Mucosa of stomach (tissue), 1 donor: ENCODE results near the gene CNTNAP2.
"Not testable (repeated sequence)": the region's sequence is repeated elsewhere in the genome, so short reads cannot be mapped to it uniquely, and the experiment has no call there.

Experiments
- H3K27me3 ChIP-seq: one replicate; pipeline ENCODE4 v1.7.0; 2013; ENCODE audit warnings: mild to moderate bottlenecking, low read length; ENCODE audit not compliant: control insufficient read depth, insufficient read depth
- H3K36me3 ChIP-seq: one replicate; pipeline ENCODE4 v1.7.0; 2013; ENCODE audit warnings: low read length; ENCODE audit not compliant: control insufficient read depth, insufficient read depth
- H3K4me1 ChIP-seq: one replicate; pipeline ENCODE4 v1.7.0; 2013; ENCODE audit warnings: mild to moderate bottlenecking, low read length; ENCODE audit not compliant: control insufficient read depth, insufficient read depth
- H3K4me3 ChIP-seq: one replicate; pipeline ENCODE4 v1.7.0; 2013; ENCODE audit warnings: low read length
- H3K9ac ChIP-seq: one replicate; pipeline ENCODE4 v1.7.0; 2013; ENCODE audit warnings: mild to moderate bottlenecking, low read length, moderate library complexity
- H3K9me3 ChIP-seq: one replicate; pipeline ENCODE4 v1.7.0; 2013; ENCODE audit warnings: mild to moderate bottlenecking, low read length, moderate library complexity; ENCODE audit not compliant: control insufficient read depth
- donor health status: Pancreatic carcinoma.

Gene CNTNAP2

GRCh38 chr7:146885231-146885630, 768.6 kb downstream of the CNTNAP2 start:
- Histone ChIP-seq H3K9ac (no peak overlapping the region), H3K4me3 (no peak overlapping the region), H3K36me3 (no peaks in the 10 kb centered on the region)

GRCh38 chr7:146889806-146890555, 773.4 kb downstream of the CNTNAP2 start:
- no peaks in the 10 kb centered on the region for H3K27me3 ChIP-seq
- H3K4me1 ChIP-seq = no peaks in the 10 kb centered on the region
- no peaks in the 10 kb centered on the region for H3K9me3 ChIP-seq
- no peak overlapping the region for H3K4me3 ChIP-seq
- H3K9ac ChIP-seq = no peak overlapping the region
- H3K36me3 ChIP-seq = no peaks in the 10 kb centered on the region

More at GRCh38 chr7:146885231-146885630, 768.6 kb downstream of the CNTNAP2 start:
- Histone ChIP-seq H3K4me1 (no peaks in the 10 kb centered on the region), H3K9me3 (no peaks in the 10 kb centered on the region), H3K27me3 (no peaks in the 10 kb centered on the region)

- H3K9me3 ChIP-seq = no peaks in the 10 kb centered on the region
- H3K27me3 ChIP-seq = no peaks in the 10 kb centered on the region
- H3K36me3 ChIP-seq = no peaks in the 10 kb centered on the region
- no peak overlapping the region for H3K9ac ChIP-seq
- no peak overlapping the region for H3K4me3 ChIP-seq
- H3K4me1 ChIP-seq = no peaks in the 10 kb centered on the region
Measured at GRCh38 chr7:146892151-146892550, 775.5 kb downstream of the CNTNAP2 start.

GRCh38 chr7:146894927-146895326, 778.3 kb downstream of the CNTNAP2 start:
- Histone ChIP-seq H3K4me1 (no peaks in the 10 kb centered on the region), H3K36me3 (no peaks in the 10 kb centered on the region), H3K9me3 (no peaks in the 10 kb centered on the region), H3K27me3 (no peaks in the 10 kb centered on the region), H3K4me3 (no peak overlapping the region), H3K9ac (no peak overlapping the region)

- Histone ChIP-seq H3K4me1 (no peaks in the 10 kb centered on the region), H3K9me3 (no peaks in the 10 kb centered on the region), H3K36me3 (no peaks in the 10 kb centered on the region), H3K4me3 (no peak overlapping the region), H3K27me3 (no peaks in the 10 kb centered on the region), H3K9ac (no peak overlapping the region)
Measured at GRCh38 chr7:146902266-146902665, 785.7 kb downstream of the CNTNAP2 start.

- Histone ChIP-seq H3K4me3 (no peak overlapping the region), H3K9me3 (no peaks in the 10 kb centered on the region), H3K9ac (no peak overlapping the region), H3K27me3 (no peaks in the 10 kb centered on the region), H3K36me3 (no peaks in the 10 kb centered on the region), H3K4me1 (no peaks in the 10 kb centered on the region)
Measured at GRCh38 chr7:146902728-146903127, 786.1 kb downstream of the CNTNAP2 start.

GRCh38 chr7:146905746-146906145, 789.1 kb downstream of the CNTNAP2 start:
- not testable (repeated sequence) for H3K9me3 ChIP-seq, H3K36me3 ChIP-seq

GRCh38 chr7:146922782-146923181, 806.2 kb downstream of the CNTNAP2 start:
- no peaks in the 10 kb centered on the region for H3K4me1 ChIP-seq
- no peaks in the 10 kb centered on the region for H3K36me3 ChIP-seq
- no peak overlapping the region for H3K9ac ChIP-seq
- no peaks in the 10 kb centered on the region for H3K27me3 ChIP-seq
- H3K9me3 ChIP-seq = no peaks in the 10 kb centered on the region
- H3K4me3 ChIP-seq = no peak overlapping the region

More at GRCh38 chr7:146905746-146906145, 789.1 kb downstream of the CNTNAP2 start:
- H3K9ac ChIP-seq, H3K4me1 ChIP-seq, H3K27me3 ChIP-seq, H3K4me3 ChIP-seq: not testable (repeated sequence)

GRCh38 chr7:146926841-146927240, 810.2 kb downstream of the CNTNAP2 start:
- no peak overlapping the region for H3K4me3 ChIP-seq
- no peaks in the 10 kb centered on the region for H3K9me3 ChIP-seq
- H3K27me3 ChIP-seq = no peaks in the 10 kb centered on the region

GRCh38 chr7:146937836-146938235, 821.2 kb downstream of the CNTNAP2 start:
- Histone ChIP-seq H3K27me3 (no peaks in the 10 kb centered on the region), H3K4me3 (no peak overlapping the region), H3K9ac (no peak overlapping the region), H3K36me3 (no peaks in the 10 kb centered on the region), H3K9me3 (no peaks in the 10 kb centered on the region), H3K4me1 (no peaks in the 10 kb centered on the region)

More at GRCh38 chr7:146926841-146927240, 810.2 kb downstream of the CNTNAP2 start:
- H3K9ac ChIP-seq = no peak overlapping the region
- H3K36me3 ChIP-seq = no peaks in the 10 kb centered on the region
- no peaks in the 10 kb centered on the region for H3K4me1 ChIP-seq

GRCh38 chr7:146943483-146943882, 826.9 kb downstream of the CNTNAP2 start:
- Histone ChIP-seq H3K4me1 (no peaks in the 10 kb centered on the region), H3K9me3 (no peaks in the 10 kb centered on the region), H3K9ac (no peak overlapping the region), H3K4me3 (no peak overlapping the region), H3K27me3 (no peaks in the 10 kb centered on the region), H3K36me3 (no peaks in the 10 kb centered on the region)

GRCh38 chr7:146948703-146949102, 832.1 kb downstream of the CNTNAP2 start:
- Histone ChIP-seq H3K27me3 (no peaks in the 10 kb centered on the region), H3K36me3 (no peaks in the 10 kb centered on the region), H3K9me3 (no peaks in the 10 kb centered on the region), H3K4me1 (no peaks in the 10 kb centered on the region), H3K4me3 (no peak overlapping the region), H3K9ac (no peak overlapping the region)
